H1 (cell line): ENCODE data around the gene AKAP9.

Experiments used
- CEBPB ChIP-seq: IDR thresholded peaks from 2 replicates; pipeline ENCODE4 v1.6.1; 2012; ENCODE audit warnings: low read depth, low read length
- EZH2 ChIP-seq: fragments of 200-600 bp; sonication (generic); IDR thresholded peaks from 2 replicates; pipeline ENCODE4 v1.7.1; 2012; ENCODE audit warnings: low read depth, mild to moderate bottlenecking, moderate library complexity, low read length, inconsistent platforms; ENCODE audit not compliant: severe bottlenecking
- FOSL1 ChIP-seq: IDR thresholded peaks from 2 replicates; pipeline ENCODE4 v1.6.1; 2011; ENCODE audit warnings: mild to moderate bottlenecking, low read depth, low read length, moderate library complexity; ENCODE audit not compliant: insufficient read depth
- JUN ChIP-seq: IDR thresholded peaks from 2 replicates; pipeline ENCODE4 v1.6.1; 2011; ENCODE audit warnings: low read depth, mild to moderate bottlenecking, improper control_type of control experiment, low read length
- MAFK ChIP-seq: IDR thresholded peaks from 2 replicates; pipeline ENCODE4 v1.6.1; 2012; ENCODE audit warnings: low read depth, mild to moderate bottlenecking, improper control_type of control experiment, low read length
- POLR2AphosphoS5 ChIP-seq: IDR thresholded peaks from 2 replicates; pipeline ENCODE4 v1.6.1; 2011; ENCODE audit warnings: low read depth, low read length
- TAF1 ChIP-seq: IDR thresholded peaks from 2 replicates; pipeline ENCODE4 v1.6.1; 2011; ENCODE audit warnings: mild to moderate bottlenecking, low read depth, low read length
- TAF7 ChIP-seq: optimal IDR thresholded peaks from 2 replicates; pipeline ENCODE3; 2011; ENCODE audit warnings: low read depth, mild to moderate bottlenecking, inconsistent platforms, low read length, moderate library complexity, borderline replicate concordance
- USF2 ChIP-seq: IDR thresholded peaks from 2 replicates; pipeline ENCODE4 v1.6.1; 2011; ENCODE audit warnings: low read length, improper control_type of control experiment
- TF ChIP-seq, protein P1 (sequence below): IDR thresholded peaks from 2 replicates; pipeline ENCODE4 v1.6.1; 2012; ENCODE audit warnings: inconsistent platforms
- TF ChIP-seq, protein P2 (sequence below), 3 experiments: IDR thresholded peaks; 1 replicate in 2 of 3; 2 replicates in 1 of 3; pipeline versions ENCODE4 v1.5.1 to v1.6.1; 2011; ENCODE audit warnings: low read length in 3 of 3, mild to moderate bottlenecking in 3 of 3, inconsistent platforms in 2 of 3, low read depth in 1 of 3, moderate library complexity in 1 of 3; ENCODE audit not compliant: insufficient read depth in 1 of 3; ENCODE audit errors: control extremely low read depth in 1 of 3

DNA sequence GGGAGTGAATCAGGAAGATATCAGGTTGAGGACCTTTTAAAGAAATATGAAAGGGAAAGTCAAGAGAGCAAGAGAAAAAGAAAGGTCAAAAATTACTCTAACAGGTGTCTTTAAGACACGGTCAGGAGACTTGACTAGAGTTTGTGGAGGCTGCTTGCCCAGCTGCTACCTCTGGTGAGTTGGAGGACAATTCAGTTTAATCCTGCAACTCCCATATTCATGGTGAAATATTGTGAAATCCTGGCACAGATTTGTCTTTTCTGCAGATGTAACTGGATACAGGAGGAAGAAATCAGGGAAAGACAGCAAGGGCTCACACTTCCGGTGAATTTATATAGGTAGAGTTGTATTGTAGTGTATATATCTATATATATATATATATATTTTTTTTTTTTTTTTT, 93.5 kb downstream of the AKAP9 start:
- TF ChIP-seq JUN (no peak), EZH2 (no peak), TAF7 (no peak), TAF1 (no peak), USF2 (no peak), CEBPB (no peak), POLR2AphosphoS5 (no peak), MAFK (no peak), FOSL1 (no peak)
- TF ChIP-seq, protein P1, sequence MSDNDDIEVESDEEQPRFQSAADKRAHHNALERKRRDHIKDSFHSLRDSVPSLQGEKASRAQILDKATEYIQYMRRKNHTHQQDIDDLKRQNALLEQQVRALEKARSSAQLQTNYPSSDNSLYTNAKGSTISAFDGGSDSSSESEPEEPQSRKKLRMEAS = no peak
- TF ChIP-seq, protein P2, sequence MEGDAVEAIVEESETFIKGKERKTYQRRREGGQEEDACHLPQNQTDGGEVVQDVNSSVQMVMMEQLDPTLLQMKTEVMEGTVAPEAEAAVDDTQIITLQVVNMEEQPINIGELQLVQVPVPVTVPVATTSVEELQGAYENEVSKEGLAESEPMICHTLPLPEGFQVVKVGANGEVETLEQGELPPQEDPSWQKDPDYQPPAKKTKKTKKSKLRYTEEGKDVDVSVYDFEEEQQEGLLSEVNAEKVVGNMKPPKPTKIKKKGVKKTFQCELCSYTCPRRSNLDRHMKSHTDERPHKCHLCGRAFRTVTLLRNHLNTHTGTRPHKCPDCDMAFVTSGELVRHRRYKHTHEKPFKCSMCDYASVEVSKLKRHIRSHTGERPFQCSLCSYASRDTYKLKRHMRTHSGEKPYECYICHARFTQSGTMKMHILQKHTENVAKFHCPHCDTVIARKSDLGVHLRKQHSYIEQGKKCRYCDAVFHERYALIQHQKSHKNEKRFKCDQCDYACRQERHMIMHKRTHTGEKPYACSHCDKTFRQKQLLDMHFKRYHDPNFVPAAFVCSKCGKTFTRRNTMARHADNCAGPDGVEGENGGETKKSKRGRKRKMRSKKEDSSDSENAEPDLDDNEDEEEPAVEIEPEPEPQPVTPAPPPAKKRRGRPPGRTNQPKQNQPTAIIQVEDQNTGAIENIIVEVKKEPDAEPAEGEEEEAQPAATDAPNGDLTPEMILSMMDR (IDR thresholded peaks at IDR 0.05; ENCODE audit: control extremely low read depth in 1 of 3, insufficient read depth in 1 of 3, low read depth in 1 of 3, low read length in 3 of 3) = no peak
